ENCODE data around the gene HPS5.

- no peak for TF ChIP-seq CTCF (optimal IDR thresholded peaks at IDR 0.05 in 1 of 3, IDR thresholded peaks at IDR 0.05 in 1 of 3, conservative IDR thresholded peaks at IDR 0.05 in 1 of 3; ENCODE audit: extremely low read depth in 1 of 3, insufficient read depth in 2 of 3, low read length in 3 of 3)
- no peak for TF ChIP-seq EZH2 (IDR thresholded peaks at IDR 0.05; ENCODE audit: low read length)
Observed at GRCh38 chr11:18304745-18305144, 17.2 kb downstream of the HPS5 start.
